DMS 273 (cell line): ENCODE data around the gene RHBDL1.
A peak's percentile ranks its signal among the peaks of the same experiment; 100 is the strongest.

Experiments
- DNase-seq: peaks from one replicate; lab custom pipeline; 2025; ENCODE audit not compliant: unreplicated experiment; lab: John Stamatoyannopoulos, UW

The RHBDL1 gene

GRCh38 chr16:636206-637080 lies 39.0 kb upstream of the RHBDL1 start, which contains the start of gene METTL26:
METTL26 (minus strand) TSS chr16:636305; CDS start chr16:636290, 15 bp downstream.
- peak; percentile 97 for DNase-seq

- DNase-seq, result peak; percentile 58
These were observed 38.1 kb upstream of the RHBDL1 start for GRCh38 chr16:637081-638018.

- no peak for DNase-seq
These were observed 37.4 kb upstream of the RHBDL1 start for GRCh38 chr16:638034-638543.

GRCh38 chr16:638836-639235 lies 36.6 kb upstream of the RHBDL1 start:
- DNase-seq, result no peak

DNA sequence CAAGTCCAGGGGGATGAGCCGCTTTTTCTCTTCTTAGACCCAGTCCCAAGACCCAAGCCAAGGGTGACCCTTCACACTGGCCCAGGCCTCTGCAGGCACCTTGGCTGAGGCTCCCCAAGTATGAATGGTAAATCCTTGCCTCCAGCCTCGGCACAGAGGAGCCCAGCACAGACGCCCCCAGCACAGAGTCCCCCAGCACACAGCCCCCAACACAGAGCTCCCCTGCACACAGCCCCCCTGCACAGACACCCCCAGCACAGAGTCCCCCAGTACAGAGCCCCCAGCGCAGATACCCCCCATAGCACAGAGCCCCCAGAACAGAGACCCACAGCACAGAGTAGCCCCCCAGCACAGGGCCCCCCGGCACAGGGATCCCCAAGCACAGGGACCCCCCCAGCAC lies 34.9 kb upstream of the RHBDL1 start:
- DNase-seq, result no peak

DNA sequence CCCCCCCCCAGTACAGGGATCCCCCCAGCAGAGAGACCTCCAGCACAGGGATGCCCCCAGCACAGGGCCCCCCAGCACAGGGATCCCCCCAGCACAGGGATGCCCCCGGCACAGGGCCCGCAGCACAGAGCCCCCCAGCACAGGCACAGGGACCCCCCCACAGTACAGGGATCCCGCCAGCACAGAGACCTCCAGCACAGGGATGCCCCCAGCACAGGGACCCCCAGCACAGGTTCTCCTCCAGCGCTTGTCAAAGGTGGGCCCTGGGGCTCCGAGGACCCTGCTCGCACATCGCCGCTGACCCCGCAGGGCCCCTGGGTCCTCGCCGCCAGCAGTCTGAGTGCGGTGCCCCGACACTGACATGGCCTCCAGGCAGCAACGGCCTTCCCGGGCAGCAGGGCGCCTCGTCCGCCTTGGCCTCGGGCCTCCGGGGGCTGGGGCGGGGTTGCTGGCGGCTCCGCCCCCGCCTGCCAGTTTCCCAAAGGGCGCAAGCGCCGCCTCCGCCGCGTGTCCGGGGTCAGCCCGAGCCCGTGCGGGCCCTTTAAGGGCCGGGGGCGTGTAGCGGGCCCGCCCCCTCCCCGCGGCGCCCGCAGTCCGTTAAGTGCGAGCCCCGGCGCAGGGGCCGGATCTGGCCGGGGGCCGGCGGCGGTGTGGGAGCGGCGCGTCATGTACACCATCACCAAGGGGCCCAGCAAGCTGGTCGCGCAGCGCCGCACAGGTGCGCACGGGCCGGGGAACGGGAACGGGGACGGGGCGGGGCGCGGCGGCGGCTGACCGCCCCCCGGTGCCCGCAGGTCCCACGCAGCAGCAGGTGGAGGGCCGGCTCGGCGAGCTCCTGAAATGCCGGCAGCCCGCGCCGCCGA lies 33.9 kb upstream of the RHBDL1 start, which contains the start of gene MCRIP2:
Gene MCRIP2 (plus strand): TSS at position 503 of the 863 bp plus-strand sequence. CDS start 164 bp downstream, at position 667.
- DNase-seq, result peak; percentile 93

DNA sequence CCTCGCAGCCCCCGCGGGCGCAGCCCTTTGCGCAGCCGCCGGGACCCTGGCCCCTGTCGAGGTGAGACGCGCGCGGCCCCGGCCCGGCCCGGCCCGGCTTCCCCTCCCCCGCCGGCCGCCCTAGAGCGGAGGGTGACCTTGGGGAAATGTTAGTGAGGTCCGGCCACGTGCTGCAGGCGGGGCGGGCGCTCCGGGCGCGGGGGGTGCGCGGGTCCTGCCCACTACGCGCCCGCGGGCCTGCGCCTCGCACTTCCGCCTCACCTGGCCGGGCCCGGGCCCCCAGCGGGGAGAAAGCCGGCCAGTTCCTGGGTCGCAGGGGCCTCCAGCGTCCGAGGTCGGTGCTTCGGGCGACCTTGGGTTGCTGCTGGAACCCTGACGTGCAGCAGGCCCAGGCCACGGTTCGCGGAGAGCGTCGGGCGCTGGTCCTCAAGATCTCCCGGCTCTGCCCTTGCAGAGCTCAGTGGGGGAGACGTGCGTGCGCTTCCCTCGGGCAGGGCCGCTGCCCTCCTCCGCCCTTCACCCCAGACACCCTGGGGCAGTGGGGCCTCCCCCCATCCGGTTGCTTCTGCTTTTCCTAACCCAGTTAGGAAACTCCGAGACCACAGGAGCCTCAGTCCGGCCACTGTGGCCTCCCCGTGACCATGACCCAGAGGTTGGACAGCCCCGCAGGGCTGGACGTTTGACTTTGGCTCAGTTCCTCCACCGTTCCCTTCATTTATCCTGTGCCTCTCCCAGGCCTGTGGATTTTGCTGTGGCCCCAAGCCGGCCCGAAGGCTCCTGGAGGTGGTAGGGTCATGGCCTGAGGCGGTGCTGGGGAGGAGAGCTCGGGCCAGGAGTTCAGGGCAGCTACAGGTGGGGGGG lies 33.1 kb upstream of the RHBDL1 start:
- DNase-seq, result peak; percentile 73

DNA sequence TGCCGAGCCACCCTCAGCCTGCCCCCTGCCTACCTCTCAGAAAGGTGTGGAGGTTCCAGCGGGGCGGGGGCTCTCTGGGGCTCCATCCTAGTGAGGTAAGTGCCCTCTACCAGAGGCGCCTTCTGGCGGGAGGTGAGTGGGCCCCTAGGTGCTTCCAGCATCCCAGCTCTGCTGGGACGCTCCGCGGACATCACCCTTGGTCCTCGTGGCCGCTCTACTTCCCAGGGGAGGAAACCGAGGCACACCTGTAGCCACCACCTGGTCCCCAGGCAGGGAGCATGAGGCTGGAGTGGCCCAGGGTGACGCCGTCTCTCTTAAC lies 32.5 kb upstream of the RHBDL1 start:
- DNase-seq, result no peak

GRCh38 chr16:644556-644955 lies 30.9 kb upstream of the RHBDL1 start:
- DNase-seq, result no peak

DNA sequence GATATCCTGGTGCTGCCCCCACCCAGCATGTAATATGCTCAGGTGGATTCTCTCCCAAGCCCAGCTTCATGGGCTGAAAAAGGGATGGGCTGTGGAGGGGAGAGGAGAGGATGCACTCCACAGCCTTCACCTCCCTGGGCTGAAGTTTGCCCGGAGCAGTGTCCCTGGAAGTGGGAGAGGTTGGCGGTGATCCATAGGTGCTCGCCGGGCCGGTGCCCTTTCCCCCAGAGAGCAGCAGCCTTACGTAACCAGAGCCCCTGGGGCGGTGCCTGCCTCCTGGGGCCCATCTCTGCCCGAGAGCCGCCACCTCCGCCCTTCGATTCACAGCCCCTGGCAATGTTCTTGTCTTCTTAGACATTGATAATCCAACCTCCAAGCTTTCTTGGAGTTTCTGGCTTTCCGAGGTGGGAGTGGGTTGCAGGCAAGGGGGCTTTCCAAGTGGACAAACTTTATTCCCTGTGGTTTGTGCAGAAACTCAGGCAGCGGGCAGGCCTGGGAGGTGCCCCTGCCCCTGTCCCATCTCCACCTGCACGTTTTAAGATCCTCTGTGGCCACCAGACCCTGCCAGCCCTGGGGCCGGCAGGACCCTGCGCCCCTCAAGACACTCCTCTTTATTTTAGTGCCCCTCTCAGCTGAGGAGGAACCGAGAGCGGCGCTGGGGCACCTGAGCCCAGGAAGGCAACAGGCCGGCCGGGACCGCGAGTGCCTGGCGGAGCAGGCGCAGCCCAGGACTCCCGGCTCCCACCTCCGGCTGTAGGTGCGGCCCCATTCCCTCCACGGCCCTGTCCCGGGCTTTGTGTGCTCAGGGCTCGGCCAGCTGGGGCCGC lies 29.4 kb upstream of the RHBDL1 start:
- DNase-seq, result no peak

GRCh38 chr16:646679-647172 lies 28.7 kb upstream of the RHBDL1 start:
- DNase-seq, result no peak

GRCh38 chr16:647173-647902 lies 28.1 kb upstream of the RHBDL1 start:
- no peak for DNase-seq

GRCh38 chr16:648071-648780 lies 27.2 kb upstream of the RHBDL1 start:
- peak; percentile 77 for DNase-seq

- DNase-seq, result peak; percentile 98
These were observed 26.5 kb upstream of the RHBDL1 start, which contains the start of gene WDR90 for GRCh38 chr16:648781-649589. WDR90 (plus strand) TSS chr16:649365; CDS start chr16:649417, 52 bp downstream.

DNA sequence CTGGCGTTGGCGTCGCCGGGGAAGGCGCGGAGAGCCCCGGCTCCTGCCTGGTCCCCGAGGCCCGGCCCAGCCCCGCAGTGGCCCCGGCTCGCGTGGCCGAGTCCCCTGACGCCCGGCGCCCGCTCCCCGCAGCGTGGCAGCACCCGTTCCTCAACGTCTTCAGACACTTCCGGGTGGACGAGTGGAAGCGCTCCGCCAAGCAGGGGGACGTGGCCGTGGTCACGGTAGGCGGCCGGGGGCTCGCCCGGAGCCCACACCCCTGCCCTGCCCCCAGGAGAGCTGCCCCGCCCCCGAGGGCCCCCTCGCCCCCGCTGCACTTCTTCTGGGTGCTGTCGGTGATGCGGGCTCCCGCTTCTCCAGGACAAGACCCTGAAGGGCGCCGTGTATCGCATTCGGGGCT lies 25.8 kb upstream of the RHBDL1 start:
- no peak for DNase-seq

- peak; percentile 51 for DNase-seq
These were observed 23.6 kb upstream of the RHBDL1 start for GRCh38 chr16:651844-652243.
